ENCODE results near the gene ASPSCR1. TPM values are rescaled to one million over a fixed set of nuclear protein-coding genes. Genes with fewer than 3 reads are reported as not detected.

The ASPSCR1 gene
- total RNA-seq, 2 donors from 2014 or later = 17.9 to 57.4 TPM

DNA sequence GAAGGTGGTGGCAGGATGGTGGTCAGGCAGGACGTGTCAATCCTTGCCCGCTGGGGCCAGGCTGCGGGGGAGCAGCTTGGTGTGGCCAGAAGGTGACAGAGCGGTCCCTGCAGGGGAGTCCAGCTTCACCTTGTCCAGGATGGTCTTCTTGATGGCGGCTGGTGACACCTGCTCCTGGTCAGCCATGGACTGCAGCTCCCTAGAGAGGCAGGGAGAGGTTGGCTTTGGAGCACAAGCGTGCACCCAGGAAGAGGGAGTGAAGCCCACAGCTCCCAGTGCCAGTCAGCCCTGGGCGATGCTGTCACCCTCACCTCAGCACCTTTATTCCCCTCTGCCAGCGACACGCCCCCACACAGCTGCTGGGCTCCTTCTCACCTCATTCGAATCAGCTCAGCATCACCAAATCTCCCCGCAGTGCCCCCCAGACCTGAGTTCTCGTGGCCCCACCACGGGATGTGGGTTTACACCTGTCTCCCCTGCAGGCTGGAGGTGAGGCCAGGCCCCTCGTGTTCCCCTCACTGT lies 44.2 kb upstream of the ASPSCR1 start:
- Histone ChIP-seq H3K4me3 (no peak overlapping the region), H3K27me3 (no peaks in the 10 kb centered on the region), H3K36me3 (replicated peaks in 1 of 2; ENCODE audit: insufficient read depth in 1 of 2, low read depth in 2 of 2) (no peaks in the 10 kb centered on the region), H3K4me1 (peaks cover 40% of the 10 kb centered on the region), H3K9me3 (no peaks in the 10 kb centered on the region), H3K27ac (no peak overlapping the region)
- WGBS, 2 donors = 81 to 85% methylated on average over 14 of the region's 14 CpGs
- intact Hi-C loops (cut with DNase I) = no loop called here
- DNase-seq (no peak), ATAC-seq (no peak)
- TF ChIP-seq, protein P1, sequence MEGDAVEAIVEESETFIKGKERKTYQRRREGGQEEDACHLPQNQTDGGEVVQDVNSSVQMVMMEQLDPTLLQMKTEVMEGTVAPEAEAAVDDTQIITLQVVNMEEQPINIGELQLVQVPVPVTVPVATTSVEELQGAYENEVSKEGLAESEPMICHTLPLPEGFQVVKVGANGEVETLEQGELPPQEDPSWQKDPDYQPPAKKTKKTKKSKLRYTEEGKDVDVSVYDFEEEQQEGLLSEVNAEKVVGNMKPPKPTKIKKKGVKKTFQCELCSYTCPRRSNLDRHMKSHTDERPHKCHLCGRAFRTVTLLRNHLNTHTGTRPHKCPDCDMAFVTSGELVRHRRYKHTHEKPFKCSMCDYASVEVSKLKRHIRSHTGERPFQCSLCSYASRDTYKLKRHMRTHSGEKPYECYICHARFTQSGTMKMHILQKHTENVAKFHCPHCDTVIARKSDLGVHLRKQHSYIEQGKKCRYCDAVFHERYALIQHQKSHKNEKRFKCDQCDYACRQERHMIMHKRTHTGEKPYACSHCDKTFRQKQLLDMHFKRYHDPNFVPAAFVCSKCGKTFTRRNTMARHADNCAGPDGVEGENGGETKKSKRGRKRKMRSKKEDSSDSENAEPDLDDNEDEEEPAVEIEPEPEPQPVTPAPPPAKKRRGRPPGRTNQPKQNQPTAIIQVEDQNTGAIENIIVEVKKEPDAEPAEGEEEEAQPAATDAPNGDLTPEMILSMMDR (IDR thresholded peaks at IDR 0.05) = no peak
- TF ChIP-seq POLR2A (IDR thresholded peaks at IDR 0.05) = no peak

- ATAC-seq = no peak
- DNase-seq = peak in 1 of 4 donors; percentile 10
- no peaks in the 10 kb centered on the region for H3K27me3 ChIP-seq
- no peaks in the 10 kb centered on the region for H3K36me3 ChIP-seq (replicated peaks in 1 of 2; ENCODE audit: insufficient read depth in 1 of 2, low read depth in 2 of 2)
- H3K4me3 ChIP-seq = no peak overlapping the region
- intact Hi-C loops (cut with DNase I) = no loop called here
- H3K4me1 ChIP-seq = peaks cover 30% of the 10 kb centered on the region
- H3K27ac ChIP-seq = no peak overlapping the region
- no peaks in the 10 kb centered on the region for H3K9me3 ChIP-seq
- 71 to 74% methylated on average over 12 to 20 of the region's 23 CpGs for WGBS, 2 donors
- TF ChIP-seq, protein P1 (IDR thresholded peaks at IDR 0.05) = no peak
- no peak for TF ChIP-seq POLR2A (IDR thresholded peaks at IDR 0.05)
Measured at GRCh38 chr17:81934098-81934757, 43.2 kb upstream of the ASPSCR1 start.

- TF ChIP-seq POLR2A (IDR thresholded peaks at IDR 0.05) = no peak
- TF ChIP-seq, protein P1 (IDR thresholded peaks at IDR 0.05) = no peak
- Histone ChIP-seq H3K27me3 (no peaks in the 10 kb centered on the region), H3K36me3 (replicated peaks in 1 of 2; ENCODE audit: insufficient read depth in 1 of 2, low read depth in 2 of 2) (no peaks in the 10 kb centered on the region), H3K9me3 (no peaks in the 10 kb centered on the region), H3K4me1 (peaks cover 30% of the 10 kb centered on the region), H3K27ac (no peak overlapping the region), H3K4me3 (no peak overlapping the region)
- intact Hi-C loops (cut with DNase I) = no loop called here
- DNase-seq = peak in 1 of 4 donors; percentile 13
- WGBS, 2 donors = 81 to 85% methylated on average over 26 to 38 of the region's 38 CpGs
- ATAC-seq = no peak
Measured at GRCh38 chr17:81934850-81935708, 42.4 kb upstream of the ASPSCR1 start.

GRCh38 chr17:81935709-81936084 lies 41.7 kb upstream of the ASPSCR1 start:
- no peak for TF ChIP-seq POLR2A (IDR thresholded peaks at IDR 0.05)
- TF ChIP-seq, protein P1 (IDR thresholded peaks at IDR 0.05) = no peak
- intact Hi-C loops (cut with DNase I) = no loop called here
- Histone ChIP-seq H3K9me3 (no peaks in the 10 kb centered on the region), H3K4me3 (peak overlapping the region in 1 of 2 donors; percentile 74), H3K27me3 (no peaks in the 10 kb centered on the region), H3K36me3 (replicated peaks in 1 of 2; ENCODE audit: insufficient read depth in 1 of 2, low read depth in 2 of 2) (no peaks in the 10 kb centered on the region), H3K27ac (no peak overlapping the region), H3K4me1 (peaks cover 30% of the 10 kb centered on the region)
- 75% methylated on average over 6 of the region's 6 CpGs; no CpG with 5 or more reads in 1 of the 2 donors for WGBS, 2 donors
- DNase-seq = no peak
- ATAC-seq = no peak

Data from body of pancreas (tissue), 4 donors.